Ascending aorta (tissue), 2 donors: Measurements from ENCODE around the gene C11orf68. TPM values are rescaled to one million over a fixed set of nuclear protein-coding genes. Genes with fewer than 3 reads are reported as not detected.

Source experiments
- DNase-seq, 2 donors: peaks; one replicate each; pipeline ENCODE4 v3.0.0-alpha.2; 2019; ENCODE audit warnings: low spot score in 2 of 2
- H3K27ac ChIP-seq, 2 donors: fragments of 200-600 bp; sonication (generic); one replicate each; pipeline ENCODE4 v1.5.1; 2016 to 2017; ENCODE audit warnings: mild to moderate bottlenecking in 1 of 2
- H3K27me3 ChIP-seq: fragments of 200-600 bp; sonication (generic); one replicate; pipeline ENCODE4 v1.5.1; 2017
- H3K36me3 ChIP-seq, 2 donors: fragments of 200-600 bp; sonication (generic); one replicate each; pipeline ENCODE4 v1.5.1; 2016
- H3K4me1 ChIP-seq, 2 donors: fragments of 200-600 bp; sonication (generic); one replicate each; pipeline ENCODE4 v1.5.1; 2016 to 2017; ENCODE audit warnings: mild to moderate bottlenecking in 1 of 2
- H3K4me3 ChIP-seq, 2 donors: fragments of 200-600 bp; sonication (generic); one replicate each; pipeline ENCODE4 v1.5.1; 2016 to 2017; ENCODE audit warnings: mild to moderate bottlenecking in 1 of 2
- H3K9me3 ChIP-seq, 2 donors: fragments of 200-600 bp; sonication (generic); one replicate each; pipeline ENCODE4 v1.5.1; 2016
- CTCF ChIP-seq, 3 experiments: fragments of 200-600 bp in 2 of 3; fragments of 450-650 bp in 1 of 3; sonication (generic) in 2 of 3; IDR thresholded peaks; one replicate each; pipeline ENCODE4 v1.5.1; 2016 to 2019; ENCODE audit warnings: antibody characterized with exemption in 3 of 3, mild to moderate bottlenecking in 1 of 3, moderate library complexity in 1 of 3
- intact Hi-C: fragments of 100-400 bp; cut with DNase I; formaldehyde crosslinking; loops from one replicate; pipeline ENCODE4 v1.15.1; 2023
- total RNA-seq: library from RNA; depleted of rRNA; stranded (reverse); fragments of >200 nt; gene quantifications from one replicate; pipeline ENCODE4 v1.1.0, GENCODE V29; 2016

C11orf68 gene
- total RNA-seq, 1 donor from 2014 or later = 25.3 TPM

- H3K27ac ChIP-seq = no peak overlapping the region
- intact Hi-C loops = no loop called here
- DNase-seq = no peak
- no peak overlapping the region for H3K4me3 ChIP-seq
- H3K27me3 ChIP-seq = no peaks in the 10 kb centered on the region
- TF ChIP-seq CTCF (IDR thresholded peaks at IDR 0.05) = no peak
- peaks cover 55 to 71% of the 10 kb centered on the region in 2 donors for H3K36me3 ChIP-seq
- no peaks in the 10 kb centered on the region for H3K9me3 ChIP-seq
- H3K4me1 ChIP-seq = peaks cover 3 to 11% of the 10 kb centered on the region in 2 donors
These were observed 51.4 kb downstream of the C11orf68 start for GRCh38 chr11:65867284-65868071.

Other genes with a start within 250 kb of the C11orf68 start
- 31.0 TPM for gene KAT5, start 206.8 kb downstream of the C11orf68 start, total RNA-seq
- 155 TPM for gene RNASEH2C, start 198.3 kb downstream of the C11orf68 start, total RNA-seq
- 31.8 TPM for gene AP5B1, start 138.1 kb downstream of the C11orf68 start, total RNA-seq
- gene OVOL1, start 132.0 kb downstream of the C11orf68 start, total RNA-seq = not detected
- gene SNX32, start 85.1 kb downstream of the C11orf68 start, total RNA-seq = not detected
- 974 TPM for gene CFL1, start 60.9 kb downstream of the C11orf68 start, total RNA-seq
- gene MUS81, start 58.6 kb downstream of the C11orf68 start, total RNA-seq = 45.0 TPM
- 92.8 TPM for gene EFEMP2, start 46.3 kb downstream of the C11orf68 start, total RNA-seq
- gene CTSW, start 39.2 kb downstream of the C11orf68 start, total RNA-seq = not detected
- 57.2 TPM for gene FIBP, start 30.6 kb downstream of the C11orf68 start, total RNA-seq
- gene CCDC85B, start 28.4 kb downstream of the C11orf68 start, total RNA-seq = 184 TPM
- gene FOSL1, start 18.7 kb downstream of the C11orf68 start, total RNA-seq = 123 TPM
- 135 TPM for gene DRAP1, start 364 bp upstream of the C11orf68 start, total RNA-seq
- gene TSGA10IP, start 26.4 kb upstream of the C11orf68 start, total RNA-seq = not detected
- gene SART1, start 42.7 kb upstream of the C11orf68 start, total RNA-seq = 28.4 TPM
- gene EIF1AD, start 83.1 kb upstream of the C11orf68 start, total RNA-seq = 15.6 TPM
- 11.7 TPM for gene BANF1, start 83.4 kb upstream of the C11orf68 start, total RNA-seq
- 4.4 TPM for gene CST6, start 92.9 kb upstream of the C11orf68 start, total RNA-seq
- not detected for gene CATSPER1, start 107.4 kb upstream of the C11orf68 start, total RNA-seq
- not detected for gene GAL3ST3, start 130.1 kb upstream of the C11orf68 start, total RNA-seq
- 128 TPM for gene SF3B2, start 133.3 kb upstream of the C11orf68 start, total RNA-seq
- 138 TPM for gene PACS1, start 151.2 kb upstream of the C11orf68 start, total RNA-seq